H1 (cell line): ENCODE results near the gene CXXC4. TPM values are rescaled to one million over a fixed set of nuclear protein-coding genes. Genes with fewer than 3 reads are reported as not detected.

Experiments
- CTCF ChIA-PET: fragments of 300-600 bp; sonication (Branson Sonifier 250); formaldehyde crosslinking; loops from one replicate; lab custom pipeline; 2021; ENCODE audit not compliant: partially characterized antibody; lab: Charles Lee
- POLR2A ChIA-PET: fragments of 300-600 bp; sonication (Branson Sonifier 250); formaldehyde crosslinking; loops from one replicate; lab custom pipeline; 2021; ENCODE audit warnings: inconsistent platforms; ENCODE audit not compliant: partially characterized antibody; lab: Charles Lee
- DNase-seq, 2 experiments: peaks; one replicate each; pipeline versions ENCODE4 v3.0.0 to v3.0.0-alpha.2; 2010 to 2022; ENCODE audit warnings: low spot score in 2 of 2, low read depth in 1 of 2, mixed read lengths in 1 of 2
- FAIRE-seq: peaks from 2 replicates; lab custom pipeline; 2011; peaks lifted over from hg19 to GRCh38; lab: Jason Lieb, UNC
- H2AFZ ChIP-seq: 2 replicates; pipeline ENCODE4 v1.8.1; 2012; ENCODE audit warnings: low read length, inconsistent platforms
- H2AK5ac ChIP-seq: 2 replicates; pipeline ENCODE4 v1.6.1; 2013; ENCODE audit warnings: low read depth, low read length
- H2BK120ac ChIP-seq: replicated peaks from 2 replicates; pipeline ENCODE3; 2013; ENCODE audit warnings: low read depth, low read length, inconsistent platforms
- H2BK12ac ChIP-seq: 2 replicates; pipeline ENCODE4 v1.6.1; 2013; ENCODE audit warnings: low read depth, low read length
- H2BK15ac ChIP-seq: 2 replicates; pipeline ENCODE4 v1.6.1; 2013; ENCODE audit warnings: low read length
- H2BK20ac ChIP-seq: 2 replicates; pipeline ENCODE4 v1.6.1; 2013; ENCODE audit warnings: low read length
- H2BK5ac ChIP-seq: 2 replicates; pipeline ENCODE4 v1.6.1; 2013; ENCODE audit warnings: low read depth, low read length
- H3K14ac ChIP-seq: 2 replicates; pipeline ENCODE4 v1.6.1; 2013; ENCODE audit warnings: inconsistent platforms; ENCODE audit not compliant: insufficient read length
- H3K18ac ChIP-seq: 2 replicates; pipeline ENCODE4 v1.6.1; 2013; ENCODE audit warnings: low read length; ENCODE audit errors: extremely low read depth
- H3K23ac ChIP-seq: 2 replicates; pipeline ENCODE4 v1.6.1; 2013; ENCODE audit warnings: inconsistent platforms; ENCODE audit not compliant: insufficient read length
- H3K23me2 ChIP-seq: 2 replicates; pipeline ENCODE4 v1.6.1; 2013; ENCODE audit warnings: low read depth, low read length
- H3K27ac ChIP-seq: 2 replicates; pipeline ENCODE4 v1.6.1; 2011; ENCODE audit warnings: low read depth, low read length, inconsistent platforms
- H3K27me3 ChIP-seq, 4 experiments: replicated peaks in 1 of 4; 1 replicate in 1 of 4; 2 replicates in 3 of 4; pipeline versions ENCODE4 v1.6.1 to v1.8.1; 2011 to 2013; ENCODE audit warnings: low read length in 3 of 4, mild to moderate bottlenecking in 3 of 4, inconsistent platforms in 2 of 4, mixed read lengths in 2 of 4, moderate library complexity in 1 of 4; ENCODE audit not compliant: control insufficient read depth in 3 of 4, insufficient read depth in 3 of 4; ENCODE audit errors: extremely low read depth in 1 of 4
- H3K36me3 ChIP-seq, 4 experiments: 2 replicates each; pipeline versions ENCODE4 v1.6.1 to v1.8.1; 2011 to 2013; ENCODE audit warnings: mild to moderate bottlenecking in 4 of 4, low read length in 3 of 4, moderate library complexity in 2 of 4, control low read depth in 1 of 4, inconsistent platforms in 1 of 4; ENCODE audit not compliant: insufficient read depth in 4 of 4, control insufficient read depth in 2 of 4
- H3K4ac ChIP-seq: replicated peaks from 2 replicates; pipeline ENCODE3; 2013; ENCODE audit warnings: low read length, low read depth, mixed read lengths, inconsistent platforms; ENCODE audit not compliant: insufficient read length
- H3K4me1 ChIP-seq, 4 experiments: replicated peaks in 1 of 4; 1 replicate in 1 of 4; 2 replicates in 3 of 4; pipeline versions ENCODE4 v1.6.1 to v1.8.1; 2011 to 2013; ENCODE audit warnings: low read length in 3 of 4, inconsistent platforms in 2 of 4, mixed read lengths in 1 of 4; ENCODE audit not compliant: insufficient read depth in 4 of 4, control insufficient read depth in 3 of 4
- H3K4me2 ChIP-seq, 2 experiments: 2 replicates each; pipeline versions ENCODE4 v1.6.1 to v1.8.1; 2011 to 2013; ENCODE audit warnings: low read depth in 2 of 2, low read length in 2 of 2, control low read depth in 1 of 2, inconsistent platforms in 1 of 2, mild to moderate bottlenecking in 1 of 2; ENCODE audit not compliant: insufficient read depth in 1 of 2
- H3K4me3 ChIP-seq, 4 experiments: fragments of 200-600, 300-600 bp in 1 of 4; sonication (generic), shearing (Covaris generic), sonication (Bioruptor Twin) in 1 of 4; 2 replicates each; pipeline versions ENCODE4 v1.5.1 to v1.8.1; 2011 to 2016; ENCODE audit warnings: low read length in 4 of 4, low read depth in 3 of 4, control low read depth in 2 of 4, inconsistent platforms in 2 of 4, mild to moderate bottlenecking in 2 of 4, mixed read lengths in 1 of 4, moderate library complexity in 1 of 4; ENCODE audit not compliant: insufficient read depth in 2 of 4; ENCODE audit errors: extremely low read depth in 1 of 4
- H3K56ac ChIP-seq: replicated peaks from 2 replicates; pipeline ENCODE3; 2013; ENCODE audit warnings: low read depth, mild to moderate bottlenecking, mixed read lengths, low read length, inconsistent platforms; ENCODE audit not compliant: insufficient read length
- H3K79me1 ChIP-seq: 2 replicates; pipeline ENCODE4 v1.6.1; 2013; ENCODE audit warnings: low read depth, low read length, control low read depth
- H3K79me2 ChIP-seq, 2 experiments: 2 replicates each; pipeline versions ENCODE4 v1.6.1 to v1.8.1; 2012 to 2013; ENCODE audit warnings: low read length in 2 of 2, mild to moderate bottlenecking in 2 of 2, inconsistent platforms in 1 of 2; ENCODE audit not compliant: insufficient read depth in 2 of 2, control insufficient read depth in 1 of 2
- H3K9ac ChIP-seq, 4 experiments: replicated peaks in 1 of 4; 1 replicate in 1 of 4; 2 replicates in 3 of 4; pipeline versions ENCODE4 v1.6.1 to v1.8.1; 2011 to 2013; ENCODE audit warnings: low read depth in 3 of 4, low read length in 3 of 4, control low read depth in 2 of 4, mild to moderate bottlenecking in 2 of 4, moderate library complexity in 2 of 4, inconsistent platforms in 1 of 4; ENCODE audit errors: extremely low read depth in 1 of 4
- H3K9me3 ChIP-seq, 2 experiments: 2 replicates each; pipeline versions ENCODE4 v1.6.1 to v1.8.1; 2012 to 2013; ENCODE audit warnings: mild to moderate bottlenecking in 2 of 2, moderate library complexity in 2 of 2, control low read depth in 1 of 2, inconsistent platforms in 1 of 2, low read depth in 1 of 2, low read length in 1 of 2, mixed read lengths in 1 of 2; ENCODE audit not compliant: insufficient read depth in 2 of 2
- H4K20me1 ChIP-seq, 2 experiments: replicated peaks in 1 of 2; 2 replicates each; pipeline versions ENCODE3 to v1.8.1; 2011 to 2013; ENCODE audit warnings: inconsistent platforms in 2 of 2, low read length in 2 of 2, mild to moderate bottlenecking in 1 of 2; ENCODE audit not compliant: insufficient read depth in 2 of 2, control insufficient read depth in 1 of 2
- H4K5ac ChIP-seq: 2 replicates; pipeline ENCODE4 v1.6.1; 2013; ENCODE audit warnings: low read length, low read depth, mixed read lengths, inconsistent platforms; ENCODE audit not compliant: insufficient read length
- H4K8ac ChIP-seq: 2 replicates; pipeline ENCODE4 v1.8.0; 2013; ENCODE audit warnings: mild to moderate bottlenecking, moderate library complexity, low read length, inconsistent platforms; ENCODE audit not compliant: insufficient read depth; ENCODE audit errors: extremely low read depth
- H4K91ac ChIP-seq: replicated peaks from 2 replicates; pipeline ENCODE3; 2013; ENCODE audit warnings: low read length, mixed read lengths, inconsistent platforms; ENCODE audit not compliant: insufficient read length
- BCL11A ChIP-seq, 2 experiments: IDR thresholded peaks; one replicate each; pipeline ENCODE4 v1.6.1; 2011; ENCODE audit warnings: low read depth in 2 of 2, low read length in 2 of 2, mild to moderate bottlenecking in 2 of 2
- CBX8 ChIP-seq: fragments of 300-800, 300-1000 bp; sonication (generic); IDR thresholded peaks from 2 replicates; pipeline ENCODE4 v1.7.1; 2016; ENCODE audit warnings: low read depth, low read length, borderline replicate concordance
- EZH2 ChIP-seq: fragments of 200-600 bp; sonication (generic); IDR thresholded peaks from 2 replicates; pipeline ENCODE4 v1.7.1; 2012; ENCODE audit warnings: low read depth, mild to moderate bottlenecking, moderate library complexity, low read length, inconsistent platforms; ENCODE audit not compliant: severe bottlenecking
- KDM1A ChIP-seq: fragments of 200-600, 300-600 bp; sonication (generic); IDR thresholded peaks from 2 replicates; pipeline ENCODE4 v1.7.1; 2016; ENCODE audit warnings: mild to moderate bottlenecking, low read length, borderline replicate concordance
- NANOG ChIP-seq: IDR thresholded peaks from 2 replicates; pipeline ENCODE4 v1.6.1; 2011; ENCODE audit warnings: low read length, low read depth, mild to moderate bottlenecking, inconsistent platforms; ENCODE audit not compliant: insufficient read depth, poor library complexity, severe bottlenecking
- NRF1 ChIP-seq: IDR thresholded peaks from 2 replicates; pipeline ENCODE4 v1.6.1; 2011; ENCODE audit warnings: mild to moderate bottlenecking, low read depth, low read length, improper control_type of control experiment
- PHF8 ChIP-seq: fragments of 200-600 bp; sonication (generic); conservative IDR thresholded peaks from 2 replicates; pipeline ENCODE4 v1.7.1; 2012; ENCODE audit warnings: low read depth, mild to moderate bottlenecking, inconsistent platforms, low read length, moderate library complexity
- SIX5 ChIP-seq: IDR thresholded peaks from 2 replicates; pipeline ENCODE4 v1.6.1; 2011; ENCODE audit warnings: mild to moderate bottlenecking, low read depth, low read length
- TEAD4 ChIP-seq: IDR thresholded peaks from 2 replicates; pipeline ENCODE4 v1.6.1; 2012; ENCODE audit warnings: low read depth, low read length, inconsistent platforms, mixed read lengths
- YY1 ChIP-seq: IDR thresholded peaks from 2 replicates; pipeline ENCODE4 v1.6.1; 2011; ENCODE audit warnings: low read depth, mild to moderate bottlenecking, low read length
- WGBS, 2 experiments: shearing (Covaris generic) in 1 of 2; methylation state at CpG; one replicate each; pipeline versions ENCODE4 v1.1.6 to v1.1.7; 2013 to 2015; ENCODE audit warnings: low lambda C conversion rate in 2 of 2, mixed read lengths in 2 of 2, inconsistent platforms in 1 of 2, low coverage in 1 of 2, missing lambda C conversion rate in 1 of 2; ENCODE audit not compliant: insufficient replicate concordance in 2 of 2, insufficient coverage in 1 of 2, insufficient read length in 1 of 2; ENCODE audit errors: extremely low coverage in 1 of 2, missing lambda C conversion rate in 1 of 2; 5-methylcytosine and 5-hydroxymethylcytosine counted together
- polyA plus RNA-seq, 7 experiments: library from polyadenylated mRNA; depleted of rRNA in 3 of 7; stranded (reverse) in 5 of 7; unstranded in 2 of 7; fragments of >200 nt in 5 of 7; fragments of 200-250 nt in 2 of 7; gene quantifications; 1 replicate in 5 of 7; 2 replicates in 1 of 7; 4 replicates in 1 of 7; pipeline versions ENCODE4 v1.2.1 to v1.2.3, GENCODE V29; 2011 to 2013; ENCODE audit warnings: missing spikeins in 2 of 7, mixed read lengths in 2 of 7
- total RNA-seq: library from RNA; stranded (reverse); fragmentation: NEBNext Ultra II Directional; extraction: Animal tissue kit (Norgen Biotek cat#: 25700); gene quantifications from 2 replicates; pipeline ENCODE4 v1.2.1, GENCODE V29; 2021

The CXXC4 gene
- total and polyA plus RNA-seq, 2 of the 8 experiments (the other 6 are each of a cell fraction or from before 2014, with no cell fraction given): 1.3 to 1.8 TPM

DNA sequence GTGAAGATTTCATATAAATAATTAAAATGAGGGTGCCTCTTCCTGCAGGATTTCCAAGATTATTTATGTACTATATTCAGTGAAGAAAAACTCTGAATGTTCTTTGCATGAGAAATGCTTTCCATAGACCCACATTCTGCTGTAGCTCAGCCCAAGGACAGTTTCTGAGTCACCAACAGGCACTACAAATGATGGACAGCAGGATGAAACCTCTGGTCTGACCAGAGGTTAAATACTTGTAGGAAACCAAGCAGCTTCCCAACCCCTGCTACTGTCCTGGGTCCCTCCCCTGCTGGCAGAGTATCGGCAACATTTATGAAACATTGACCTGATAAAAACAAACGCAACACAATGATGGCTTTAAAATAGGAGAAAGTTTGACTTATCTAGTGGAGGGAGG lies 73.1 kb downstream of the CXXC4 start:
- 82% methylated on average over 2 of the region's 2 CpGs; no CpG with 5 or more reads in 1 of the 2 experiments for WGBS, 2 experiments
- Histone ChIP-seq H4K20me1 (no peaks in the 10 kb centered on the region), H3K27ac (no peak overlapping the region), H2AFZ (no peak overlapping the region), H3K23ac (no peak overlapping the region), H3K9me3 (no peaks in the 10 kb centered on the region), H3K18ac (no peak overlapping the region), H3K4me3 (peak overlapping the region in 1 of 4 experiments; percentile 47; a peak in 1 of 8 replicates), H3K4me2 (peak overlapping the region in 1 of 2 experiments; percentile 81; a peak in 1 of 4 replicates), H3K27me3 (no peaks in the 10 kb centered on the region), H3K36me3 (no peaks in the 10 kb centered on the region; a peak in 1 of 8 replicates), H4K5ac (no peak overlapping the region), H3K4me1 (peaks cover 1 to 13% (median 10%) of the 10 kb centered on the region in 4 experiments; a peak in 5 of 7 replicates), H2BK15ac (no peak overlapping the region), H2BK5ac (no peak overlapping the region), H3K79me2 (no peaks in the 10 kb centered on the region), H2BK12ac (no peak overlapping the region), H3K14ac (no peak overlapping the region), H4K91ac (no peak overlapping the region), H3K79me1 (no peaks in the 10 kb centered on the region), H3K4ac (no peak overlapping the region), H3K9ac (no peak overlapping the region; a peak in 1 of 7 replicates), H4K8ac (no peak overlapping the region), H2BK20ac (no peak overlapping the region), H3K56ac (no peak overlapping the region), H3K23me2 (no peaks in the 10 kb centered on the region), H2BK120ac (no peak overlapping the region), H2AK5ac (no peak overlapping the region)
- DNase-seq: no peak
- no peak for FAIRE-seq
- TF ChIP-seq BCL11A (IDR thresholded peaks at IDR 0.05; ENCODE audit: low read depth in 2 of 2, low read length in 2 of 2) (no peak), EZH2 (no peak), KDM1A (no peak), NRF1 (no peak), CBX8 (no peak), PHF8 (no peak), YY1 (no peak), NANOG (no peak), SIX5 (no peak), TEAD4 (no peak)
- ChIA-PET POLR2A (interaction anchor here (1.6 kb wide), 1 partner anchor 28 kb away, joined by 4 read pairs; no protein-coding TSS in a partner anchor), CTCF (interaction anchor here (1.2 to 1.5 kb wide), 3 partner anchors 8 to 440 kb away, joined by 3 to 5 read pairs (median 3); no protein-coding TSS in a partner anchor)
